HG03039 (cell line): ENCODE measurements around the gene TLCD3B.
A peak's percentile ranks its signal among the peaks of the same experiment; 100 is the strongest.

ENCODE experiments used
- ATAC-seq: cut with Tn5 transposase; IDR thresholded peaks from one replicate; pipeline ENCODE4 v1.9.1; 2021; ENCODE audit warnings: mild to moderate bottlenecking, moderate library complexity; ENCODE audit not compliant: unreplicated experiment

The TLCD3B gene

DNA sequence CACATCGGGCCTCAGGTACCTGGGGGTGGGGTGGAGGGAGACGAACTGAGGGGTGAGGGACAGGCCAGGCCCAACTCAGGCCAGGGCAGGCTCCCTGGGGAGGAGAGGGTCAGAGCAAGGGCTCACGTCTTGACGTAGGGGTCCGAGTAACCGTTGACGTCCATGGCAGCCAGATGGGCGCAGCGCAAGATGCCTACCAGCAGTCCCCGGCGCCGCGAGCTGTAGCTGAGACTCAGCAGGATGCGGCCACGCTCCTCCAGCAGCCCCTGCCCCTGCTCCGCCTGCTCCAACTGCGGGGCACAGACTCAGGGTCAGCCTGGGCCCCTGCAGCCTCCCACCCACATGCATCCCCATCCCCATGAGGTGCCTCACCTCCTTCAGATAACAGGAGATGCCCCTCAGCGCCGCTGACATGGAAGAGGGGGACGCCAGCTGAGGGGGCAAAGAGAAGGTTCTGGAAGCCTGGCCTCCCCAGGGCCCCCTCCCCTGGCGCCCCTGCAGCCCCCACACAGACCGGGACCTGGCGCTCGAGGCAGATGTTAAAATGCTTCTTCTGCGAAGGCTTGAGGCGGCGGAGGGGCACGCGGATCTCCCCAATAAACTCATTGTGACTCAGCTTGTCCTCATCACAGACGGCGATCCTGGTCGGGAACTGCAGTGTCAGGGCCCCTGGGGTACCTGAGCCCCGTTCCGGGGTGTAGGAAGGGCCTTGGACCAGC lies 24.3 kb downstream of the TLCD3B start:
- no peak for ATAC-seq

GRCh38 chr16:30006095-30006473 lies 25.0 kb downstream of the TLCD3B start:
- ATAC-seq = no peak

- ATAC-seq = no peak
Observed at GRCh38 chr16:30005341-30006094, 25.6 kb downstream of the TLCD3B start.

DNA sequence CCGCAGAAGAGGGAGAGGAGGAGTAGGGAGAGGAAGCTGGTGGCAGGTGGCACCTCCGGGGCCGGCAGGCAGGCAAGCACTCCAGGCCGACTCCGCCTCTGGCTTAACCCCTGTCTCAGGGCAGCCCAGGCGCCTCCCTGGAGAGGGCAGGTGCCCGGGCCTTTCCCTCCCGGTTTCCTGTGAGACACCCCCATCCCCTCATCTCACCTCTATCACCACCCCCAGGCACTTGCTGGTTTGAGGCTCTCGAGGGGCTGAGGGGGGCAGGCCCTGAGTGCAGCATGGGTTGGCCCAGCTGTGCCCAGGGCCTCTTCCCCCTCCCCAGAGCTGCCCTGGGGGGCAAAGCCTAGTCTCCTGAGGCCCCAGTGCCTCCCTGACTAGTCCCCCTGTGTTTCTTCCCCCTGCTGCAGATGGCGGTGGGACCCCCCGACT lies 26.2 kb downstream of the TLCD3B start:
- ATAC-seq = no peak

DNA sequence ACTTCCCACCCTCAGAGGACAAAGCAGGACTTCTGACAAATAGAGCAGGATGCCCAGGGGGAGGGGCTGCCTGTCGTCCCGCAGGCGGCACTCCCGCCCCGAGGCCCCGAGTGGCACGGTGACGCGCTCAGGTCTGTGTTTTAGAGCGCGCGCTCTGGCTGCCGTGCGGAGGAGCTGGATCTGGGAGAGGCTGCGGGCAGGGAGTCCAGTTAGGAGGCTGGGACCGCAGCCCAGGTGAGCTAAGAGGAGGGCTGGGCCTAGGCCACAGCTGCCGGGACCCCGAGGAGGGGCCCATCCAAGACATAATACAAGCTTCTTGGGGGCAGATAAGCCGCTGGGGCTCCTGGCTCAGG lies 26.7 kb downstream of the TLCD3B start:
- ATAC-seq = no peak

- ATAC-seq = no peak
Observed at GRCh38 chr16:30003670-30004423, 27.2 kb downstream of the TLCD3B start.

- ATAC-seq = no peak
Observed at GRCh38 chr16:30002614-30003346, 28.3 kb downstream of the TLCD3B start.

DNA sequence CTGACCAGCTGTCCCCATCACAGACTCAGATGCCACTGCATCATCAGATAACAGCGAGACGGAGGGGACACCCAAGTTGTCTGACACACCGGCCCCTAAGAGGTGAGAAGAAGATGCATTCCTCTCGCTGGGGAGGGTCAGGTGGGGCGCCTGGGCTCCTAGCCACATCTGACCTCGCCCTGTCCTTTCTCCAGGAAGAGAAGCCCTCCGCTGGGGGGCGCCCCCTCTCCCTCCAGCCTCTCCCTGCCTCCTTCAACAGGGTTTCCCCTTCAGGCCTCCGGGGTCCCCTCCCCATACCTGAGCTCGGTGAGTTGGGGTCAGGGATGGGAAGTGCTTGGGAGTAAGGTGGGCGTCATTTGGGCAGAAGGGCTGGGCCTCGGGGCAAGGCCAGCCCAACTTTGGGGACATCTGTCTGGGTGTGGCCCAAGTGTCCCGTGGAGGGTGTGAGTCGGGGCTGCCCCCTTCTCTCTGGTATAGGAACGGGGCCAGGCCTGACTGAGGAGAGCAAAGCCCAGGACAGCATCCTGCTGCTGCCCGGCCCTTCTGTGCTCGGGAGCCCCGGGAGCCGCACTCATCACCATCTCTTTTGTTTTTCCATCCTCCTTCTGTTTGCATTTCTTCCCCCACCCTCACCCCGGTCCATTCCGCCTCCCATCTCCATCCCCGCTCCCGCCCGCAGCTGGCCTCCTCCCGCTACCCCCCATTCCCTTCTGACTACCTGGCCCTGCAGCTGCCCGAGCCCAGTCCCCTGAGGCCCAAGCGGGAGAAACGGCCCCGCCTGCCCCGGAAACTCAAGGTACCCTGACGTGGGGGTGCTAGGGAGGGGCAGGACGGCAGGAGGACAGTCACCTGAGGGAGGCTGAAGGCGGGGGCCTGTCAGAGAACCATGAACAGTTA lies 30.1 kb downstream of the TLCD3B start:
- ATAC-seq = no peak

GRCh38 chr16:29999605-30000004 lies 31.5 kb downstream of the TLCD3B start:
- ATAC-seq = no peak

- no peak for ATAC-seq
Observed at GRCh38 chr16:29996766-29997250, 34.3 kb downstream of the TLCD3B start.

DNA sequence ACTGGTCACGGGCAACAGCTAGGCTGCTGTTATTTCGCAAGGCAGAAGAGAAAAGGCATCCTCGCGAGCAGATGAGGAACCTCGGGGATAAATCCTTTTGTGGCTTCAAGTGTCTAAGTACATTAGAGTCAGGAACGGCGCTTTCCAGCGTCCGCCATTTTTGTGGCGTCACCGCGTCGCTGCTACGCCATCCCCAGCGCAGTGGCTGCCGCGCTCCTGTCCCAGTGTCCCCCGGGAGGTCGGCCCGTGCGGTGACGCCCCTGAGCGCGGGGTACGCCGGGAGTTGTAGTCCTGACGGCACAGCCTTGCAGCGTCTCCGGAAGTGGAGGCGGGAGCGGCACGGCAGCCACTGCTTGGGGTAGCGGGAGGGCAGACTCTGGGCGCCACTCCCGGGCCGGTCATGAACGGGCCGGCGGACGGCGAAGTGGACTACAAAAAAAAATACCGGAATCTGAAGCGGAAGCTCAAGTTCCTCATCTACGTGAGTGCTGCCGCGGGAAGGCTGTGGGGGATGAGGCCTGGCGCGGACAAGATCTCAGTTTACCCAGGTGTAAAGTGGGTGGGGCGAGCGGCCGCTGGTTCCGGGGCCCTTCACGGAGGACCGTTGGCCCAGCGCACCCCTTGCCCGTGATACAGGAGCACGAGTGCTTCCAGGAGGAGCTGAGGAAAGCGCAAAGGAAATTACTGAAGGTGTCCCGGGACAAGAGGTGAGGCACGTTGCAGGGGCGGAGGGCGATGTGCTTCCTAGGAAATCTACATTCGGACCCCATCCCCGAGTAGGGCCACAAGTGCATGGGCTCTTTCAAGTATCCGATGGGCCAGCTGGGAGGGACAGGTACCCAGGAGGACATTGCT lies 34.9 kb downstream of the TLCD3B start, which contains the start of gene INO80E:
Gene INO80E, plus strand, starts transcription at position 331 of the 855 bp plus-strand sequence. Its CDS starts 70 bp downstream, at position 401.
- peak; percentile 83 for ATAC-seq

- peak; percentile 43 for ATAC-seq
Observed at GRCh38 chr16:29995324-29995910, 35.7 kb downstream of the TLCD3B start, which contains the start of gene HIRIP3. Gene HIRIP3 (minus strand): TSS chr16:29995617. CDS start chr16:29995605, 12 bp downstream.

GRCh38 chr16:29994600-29995323 lies 36.3 kb downstream of the TLCD3B start:
- peak; percentile 23 for ATAC-seq

DNA sequence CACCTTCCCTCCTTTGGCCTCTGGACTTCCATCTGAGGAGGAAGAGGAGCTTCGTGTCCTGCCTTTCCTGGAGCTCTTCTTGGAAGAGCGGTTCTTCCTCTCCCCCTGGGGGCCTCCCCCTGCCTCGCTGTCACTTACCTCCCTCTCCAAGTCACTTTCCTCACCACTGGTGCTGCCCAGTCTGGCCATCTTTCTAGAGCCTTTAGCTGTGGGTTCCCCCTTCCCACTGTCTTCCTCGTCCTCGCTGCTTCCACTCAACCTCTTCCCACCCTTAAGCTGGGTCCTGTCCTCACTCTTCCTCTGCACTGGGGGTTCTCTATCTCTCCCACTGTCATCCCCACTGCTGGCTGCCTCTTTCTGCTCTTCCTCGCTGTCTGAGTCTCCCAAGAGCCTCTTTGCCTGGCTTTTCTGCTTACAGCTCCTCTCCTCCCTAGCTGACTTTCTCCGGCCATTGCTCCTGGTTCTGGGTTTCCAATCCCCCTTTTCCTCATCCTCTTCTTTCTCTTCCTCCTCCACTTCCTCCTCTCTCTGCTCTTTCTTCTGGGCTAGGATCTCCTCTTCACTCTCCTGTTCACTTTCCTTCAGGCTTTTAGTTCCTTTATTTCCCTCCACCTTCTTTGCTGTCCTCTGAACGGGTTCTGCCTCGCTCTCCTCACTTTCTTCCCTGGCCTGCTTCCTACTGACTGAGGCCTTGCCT lies 37.0 kb downstream of the TLCD3B start:
- ATAC-seq = no peak

DNA sequence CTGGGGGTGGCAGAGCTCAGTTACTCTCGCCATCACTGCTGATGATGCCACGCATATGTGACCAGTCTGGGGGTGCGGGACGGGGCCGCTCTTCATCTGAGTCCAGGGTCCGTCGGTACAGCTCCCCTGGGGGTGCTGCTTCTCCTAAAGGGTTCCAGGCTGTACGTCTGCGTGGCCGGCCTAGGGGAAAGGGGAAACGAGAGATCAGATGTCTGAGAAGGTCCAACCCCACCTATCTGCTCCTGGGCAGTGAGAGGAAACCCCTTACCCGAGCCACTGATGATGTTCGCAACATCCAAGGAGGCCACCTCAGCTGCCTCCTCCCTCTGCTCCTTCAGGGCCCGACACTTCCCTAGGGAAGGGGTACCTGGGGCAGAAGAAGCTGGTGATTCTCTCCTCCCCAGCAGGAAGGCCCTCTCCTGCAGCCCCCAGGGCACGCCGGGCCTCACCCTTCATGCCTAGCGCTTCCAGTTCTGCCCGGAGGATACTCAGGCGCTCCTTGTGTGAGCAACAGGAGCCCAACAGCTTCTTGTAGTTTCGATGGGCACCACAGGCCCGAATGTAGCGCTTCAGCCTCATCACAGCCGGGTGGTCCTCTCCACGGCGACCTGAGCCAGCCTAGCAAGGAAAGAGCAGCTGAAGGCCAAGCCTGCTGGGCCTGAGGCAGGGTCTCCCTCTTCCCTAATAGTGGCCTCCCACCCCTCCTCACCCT lies 37.7 kb downstream of the TLCD3B start:
- no peak for ATAC-seq

- ATAC-seq = no peak
Observed at GRCh38 chr16:29992344-29992967, 38.6 kb downstream of the TLCD3B start.
